A549 (cell line): Measurements from ENCODE around the gene KIF3B.

Source experiments
- CTCF ChIP-seq: fragments of >200 bp; sonication (Bioruptor Twin); formaldehyde crosslinking; IDR thresholded peaks from 3 replicates; pipeline ENCODE4 v1.5.1; 2016
- E2F6 ChIP-seq: IDR thresholded peaks from 2 replicates; pipeline ENCODE4 v1.6.1; 2012; ENCODE audit warnings: low read depth, borderline replicate concordance
- HDAC2 ChIP-seq: fragments of 200-600 bp; sonication (generic); IDR thresholded peaks from 2 replicates; pipeline ENCODE4 v1.6.1; 2016
- HMGXB4 ChIP-seq: fragments of 250-450 bp; sonication (Bioruptor Pico); IDR thresholded peaks from 2 replicates; pipeline ENCODE4 v1.5.0; 2021; ENCODE audit warnings: mild to moderate bottlenecking, moderate library complexity, borderline replicate concordance
- MAFK ChIP-seq: fragments of 450-650 bp; IDR thresholded peaks from 2 replicates; pipeline ENCODE4 v1.6.1; 2014; ENCODE audit not compliant: partially characterized antibody
- MYC ChIP-seq: IDR thresholded peaks from 2 replicates; pipeline ENCODE4 v1.6.1; 2012; ENCODE audit warnings: mild to moderate bottlenecking, inconsistent platforms, low read length, improper control_type of control experiment, borderline replicate concordance
- RCOR1 ChIP-seq: fragments of 150-350 bp; IDR thresholded peaks from 2 replicates; pipeline ENCODE4 v1.6.1; 2014; ENCODE audit warnings: antibody characterized with exemption, low read length, low read depth

- TF ChIP-seq HDAC2 (no peak), CTCF (no peak), HMGXB4 (CRISPR knock-in tag) (no peak), RCOR1 (no peak), MYC (no peak), E2F6 (no peak), MAFK (no peak)
Measured at GRCh38 chr20:32296412-32296811, 19.0 kb downstream of the KIF3B start.
